GM12891 (cell line): ENCODE data around the gene SIL1.

Source experiments
- PAX5 ChIP-seq: IDR thresholded peaks from 2 replicates; pipeline ENCODE4 v1.6.1; 2011; ENCODE audit warnings: low read length, moderate library complexity, mild to moderate bottlenecking; ENCODE audit not compliant: insufficient read depth, severe bottlenecking
- POLR2A ChIP-seq: IDR thresholded peaks from 2 replicates; pipeline ENCODE4 v1.6.1; 2011; ENCODE audit warnings: low read depth, low read length, control low read depth
- POLR2AphosphoS5 ChIP-seq: IDR thresholded peaks from 2 replicates; pipeline ENCODE4 v1.6.1; 2011; ENCODE audit warnings: low read depth, low read length, control low read depth
- TAF1 ChIP-seq: IDR thresholded peaks from 2 replicates; pipeline ENCODE4 v1.6.1; 2011; ENCODE audit warnings: low read depth, low read length, control low read depth

GRCh38 chr5:139167063-139167462 is 31.1 kb downstream of the SIL1 start:
- TF ChIP-seq POLR2A (no peak), POLR2AphosphoS5 (no peak), TAF1 (no peak), PAX5 (no peak)
